ENCODE data around the gene GPC5.
"Not testable (repeated sequence)": the region's sequence is repeated elsewhere in the genome, so short reads cannot be mapped to it uniquely, and the experiment has no call there.

GPC5 gene

DNA sequence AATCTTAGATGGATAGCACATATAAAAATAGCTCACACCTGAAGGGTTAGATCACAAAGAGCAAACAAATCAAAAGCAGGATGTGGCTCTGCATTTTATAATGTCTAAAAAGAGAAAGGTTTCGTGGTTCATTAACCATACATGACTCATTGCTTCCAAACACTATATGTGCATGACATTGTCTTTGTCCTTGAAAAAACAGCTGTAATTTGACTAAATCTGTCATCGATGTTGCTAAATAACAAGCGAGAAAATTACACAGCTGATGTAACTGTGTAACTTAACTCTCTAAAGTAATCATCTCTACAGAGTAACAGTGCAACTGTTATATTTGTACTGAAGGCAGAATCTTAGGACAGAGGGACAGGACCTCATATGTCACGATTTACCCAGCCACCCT, 1445.1 kb downstream of the GPC5 start:
- no peak for DNase-seq (ENCODE audit: low spot score)

DNA sequence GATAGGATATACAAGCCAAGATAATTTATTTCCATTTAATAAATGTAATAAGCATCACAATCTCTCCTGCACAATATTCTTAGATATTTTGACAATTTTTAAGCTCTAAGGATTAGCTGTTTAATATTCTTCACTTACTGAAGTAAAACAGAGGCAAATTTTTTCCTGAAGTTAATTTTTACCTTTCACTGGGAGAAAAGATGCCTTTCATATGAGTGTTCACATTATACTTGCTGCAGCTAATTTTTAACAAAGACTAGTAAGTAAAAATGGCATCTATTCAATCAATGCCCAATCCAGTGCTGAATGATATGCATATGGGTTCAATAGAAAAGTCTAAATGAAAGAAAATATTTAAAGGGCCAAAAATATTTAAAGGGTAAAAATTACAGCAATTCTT, 1451.0 kb downstream of the GPC5 start:
- DNase-seq (ENCODE audit: low spot score), result no peak

DNA sequence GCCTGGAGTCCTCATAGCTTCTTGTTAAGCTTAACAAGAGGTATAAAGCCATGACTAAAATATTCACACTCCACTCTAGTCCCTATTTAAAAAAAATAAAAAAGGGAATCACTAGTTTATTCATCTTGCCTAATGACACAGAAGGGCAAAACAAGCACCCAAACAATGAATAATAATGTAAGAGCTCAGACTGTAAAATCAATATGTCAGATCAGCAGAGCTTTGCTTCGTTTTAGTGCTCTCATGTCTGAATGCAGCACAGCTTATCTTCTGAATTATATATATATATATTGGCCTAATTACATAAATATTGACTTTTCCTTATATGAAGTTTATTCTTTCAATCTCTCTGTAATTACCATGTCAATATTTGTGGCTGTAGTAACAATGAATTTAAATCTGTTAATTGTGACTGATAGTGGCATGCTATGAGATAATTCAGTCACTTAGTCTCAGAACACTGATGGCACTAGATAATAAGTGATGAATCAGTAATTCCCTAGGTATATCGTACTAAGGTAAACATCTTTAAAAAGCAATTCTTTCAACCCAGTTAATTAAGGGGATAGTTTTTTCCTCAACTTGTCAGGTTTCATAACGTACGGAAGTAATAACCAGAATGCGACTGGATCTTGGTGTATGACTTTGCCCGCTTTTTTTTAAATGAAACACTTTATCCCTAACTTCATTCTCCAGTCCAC, 1466.3 kb downstream of the GPC5 start:
- no peak for DNase-seq (ENCODE audit: low spot score)

DNA sequence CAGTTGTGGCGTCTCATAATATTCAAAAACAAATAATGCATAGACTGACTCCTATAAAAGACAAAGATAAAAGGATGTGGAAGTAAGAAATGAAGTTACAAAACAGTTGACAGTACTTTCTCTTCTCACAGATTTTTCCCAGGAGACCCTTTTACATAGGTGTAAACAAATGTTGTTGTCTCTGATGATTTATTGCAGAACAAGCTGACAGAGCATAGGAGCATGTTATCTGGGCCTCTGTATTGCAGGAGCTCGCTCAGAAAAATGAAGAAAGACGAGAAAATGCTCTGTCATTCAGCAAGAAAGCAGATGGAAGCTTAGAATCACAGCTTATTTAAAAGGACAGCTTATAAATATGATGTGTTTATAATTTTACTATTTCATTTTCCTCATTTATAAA, 1474.6 kb downstream of the GPC5 start:
- DNase-seq (ENCODE audit: low spot score), result no peak

DNA sequence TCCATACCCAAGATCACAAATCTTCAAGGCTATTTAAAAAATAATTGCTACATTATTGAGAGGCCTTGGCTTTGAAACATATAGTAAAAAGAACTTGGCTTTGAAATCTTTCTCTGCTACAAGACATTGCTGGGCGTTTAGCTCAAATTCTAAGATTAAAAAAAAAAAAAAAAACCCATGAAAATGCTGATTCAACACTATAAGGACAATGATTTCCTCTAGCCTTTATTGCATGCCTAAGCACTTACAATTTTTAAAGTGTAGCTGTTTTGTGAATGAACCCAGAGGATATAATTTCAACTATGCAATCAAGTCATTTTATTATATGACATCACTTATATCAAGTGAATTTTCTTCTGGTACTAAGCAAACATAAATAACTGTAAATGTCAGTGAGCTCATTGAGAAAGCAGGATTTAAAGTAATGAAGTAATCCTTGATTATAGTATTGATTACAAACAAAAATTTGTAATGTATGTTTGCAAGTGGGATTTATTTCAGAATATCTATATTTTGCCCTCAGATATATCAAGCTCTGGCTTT, 1488.2 kb downstream of the GPC5 start:
- DNase-seq (ENCODE audit: low spot score), result no peak

DNA sequence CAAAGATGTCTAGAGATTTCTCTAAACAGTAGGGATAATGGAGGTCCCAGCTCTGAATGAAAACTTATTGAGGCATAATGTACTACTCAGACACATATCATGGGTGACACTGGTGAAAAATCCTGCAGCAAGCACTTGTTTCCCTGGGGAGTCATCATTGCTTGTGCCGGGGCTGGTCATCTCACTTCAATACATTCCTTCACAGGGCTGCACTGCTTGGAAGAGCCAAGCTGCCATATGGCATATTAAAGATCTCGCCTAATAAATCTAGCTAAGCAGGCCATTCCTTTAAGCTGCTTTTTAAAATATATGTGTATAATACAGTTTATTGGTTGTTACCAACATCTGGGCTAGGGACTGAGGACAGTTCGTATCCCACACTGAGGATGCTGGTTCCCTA, 1496.0 kb downstream of the GPC5 start:
- no peak for DNase-seq (ENCODE audit: low spot score)

DNA sequence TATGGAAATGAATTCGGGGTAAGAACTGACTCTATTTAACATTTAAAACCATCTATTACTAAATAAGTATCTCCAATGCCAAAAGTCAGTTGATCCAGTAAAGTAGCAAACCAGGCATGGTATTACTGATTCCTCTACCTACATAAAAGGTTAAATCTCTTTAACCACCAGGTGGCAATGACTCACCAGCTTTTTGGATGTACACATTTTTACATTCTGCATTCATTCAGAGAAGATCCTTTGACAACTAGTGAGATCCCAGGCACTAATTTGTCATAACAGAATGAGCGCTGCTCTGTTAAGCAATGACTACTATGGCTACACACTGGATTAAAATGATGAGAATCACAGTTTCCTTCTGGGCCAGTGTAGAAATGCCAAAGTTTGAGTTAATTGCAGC, 1498.4 kb downstream of the GPC5 start:
- no peak for DNase-seq (ENCODE audit: low spot score)

DNA sequence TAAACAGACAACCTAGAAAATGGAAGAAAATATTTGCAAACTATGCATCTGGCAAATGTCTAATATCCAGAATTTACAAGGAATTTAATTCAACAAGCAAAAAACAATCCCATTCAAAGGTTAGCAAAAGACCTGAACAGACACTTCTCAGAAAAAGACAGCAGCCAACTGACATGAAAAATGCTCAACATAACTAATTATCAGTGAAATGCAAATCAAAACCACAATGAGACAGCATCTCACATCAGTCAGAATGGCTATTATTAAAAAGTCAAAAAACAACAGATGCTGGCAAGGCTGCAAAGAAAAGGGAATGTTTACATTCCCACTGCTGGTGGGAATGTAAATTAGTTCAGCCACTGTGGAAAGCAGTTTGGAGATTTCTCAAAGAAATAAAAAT, 1500.5 kb downstream of the GPC5 start:
- DNase-seq (ENCODE audit: low spot score), result not testable (repeated sequence)

DNA sequence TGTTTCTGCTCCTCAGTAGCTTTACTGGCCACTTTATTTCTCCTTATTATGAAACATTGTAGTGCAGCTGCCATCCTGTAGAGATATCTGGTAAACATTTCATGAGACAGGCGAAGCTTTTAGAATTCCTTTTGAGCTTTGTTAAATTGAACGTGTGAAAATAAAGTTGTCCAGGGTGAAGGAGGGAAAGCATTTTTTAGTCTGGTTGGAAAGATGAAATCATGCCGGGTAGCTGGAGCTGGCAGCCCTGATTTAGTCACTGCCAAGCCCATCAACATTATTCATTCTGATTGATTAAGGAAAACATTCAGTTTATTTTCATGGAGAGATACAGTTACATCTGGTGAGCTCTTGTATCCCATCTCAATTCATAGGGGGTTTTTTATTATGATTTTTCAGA, 1502.0 kb downstream of the GPC5 start:
- DNase-seq (ENCODE audit: low spot score), result no peak

DNA sequence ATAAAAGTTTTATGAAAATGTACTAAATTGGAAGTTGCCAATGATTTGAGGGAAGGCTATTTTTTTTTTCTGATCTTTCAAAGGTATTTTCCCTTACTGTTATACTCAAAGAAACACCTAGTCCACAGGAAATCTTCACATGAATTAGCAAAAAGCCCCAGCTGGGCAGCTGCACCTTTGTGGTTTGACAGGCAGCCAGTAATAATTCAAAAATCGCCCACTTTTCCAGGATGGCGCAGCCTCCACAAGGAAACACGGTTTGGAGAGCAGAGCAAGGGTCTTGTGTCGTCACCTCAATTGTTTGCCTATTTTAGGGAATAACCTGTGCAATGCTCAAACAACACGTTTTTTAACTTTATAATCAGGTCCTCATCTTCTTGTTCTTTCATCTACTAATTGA, 1503.3 kb downstream of the GPC5 start:
- DNase-seq (ENCODE audit: low spot score), result no peak

DNA sequence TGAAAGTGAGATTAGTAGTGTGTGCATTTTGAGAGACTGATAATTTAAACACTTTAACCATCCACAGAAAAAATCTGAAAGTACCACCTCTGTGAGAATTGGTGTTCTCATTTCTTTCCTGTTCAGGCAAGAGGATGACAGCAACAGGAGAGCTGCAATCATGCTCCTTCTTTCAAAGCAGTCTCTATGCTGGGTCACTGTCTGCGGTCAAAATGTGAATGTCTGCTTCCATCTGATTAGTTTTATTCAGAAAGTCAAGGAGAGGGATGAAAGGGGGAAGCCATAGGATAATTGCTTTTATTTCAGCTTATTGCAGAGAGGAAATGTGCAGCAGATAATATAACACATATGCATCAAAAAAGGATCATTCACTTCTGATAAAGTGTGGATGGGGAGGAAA, 1514.2 kb downstream of the GPC5 start:
- DNase-seq (ENCODE audit: low spot score), result no peak

DNA sequence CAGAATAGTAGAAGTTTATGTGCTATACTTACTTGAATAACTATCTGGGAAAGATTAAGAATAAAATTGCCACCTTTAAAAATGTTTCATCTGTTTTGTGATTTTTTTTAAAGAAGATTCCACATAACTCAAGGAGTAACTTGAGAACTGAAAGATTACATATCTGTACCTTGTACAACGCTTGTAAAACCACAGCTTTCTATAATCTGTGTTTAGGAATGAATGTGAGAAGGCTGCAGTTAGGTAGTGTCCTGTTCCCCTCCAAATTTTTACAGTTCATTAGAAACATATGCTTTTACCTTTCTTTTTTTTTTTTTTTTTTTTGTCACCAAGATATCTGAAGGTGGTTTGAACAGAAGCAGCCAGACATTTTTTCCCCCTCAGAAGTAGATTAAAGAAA, 1515.4 kb downstream of the GPC5 start:
- DNase-seq (ENCODE audit: low spot score), result no peak

Measured in left forelimb (tissue), 1 donor.